ENCODE results near the gene CANT1.

DNA sequence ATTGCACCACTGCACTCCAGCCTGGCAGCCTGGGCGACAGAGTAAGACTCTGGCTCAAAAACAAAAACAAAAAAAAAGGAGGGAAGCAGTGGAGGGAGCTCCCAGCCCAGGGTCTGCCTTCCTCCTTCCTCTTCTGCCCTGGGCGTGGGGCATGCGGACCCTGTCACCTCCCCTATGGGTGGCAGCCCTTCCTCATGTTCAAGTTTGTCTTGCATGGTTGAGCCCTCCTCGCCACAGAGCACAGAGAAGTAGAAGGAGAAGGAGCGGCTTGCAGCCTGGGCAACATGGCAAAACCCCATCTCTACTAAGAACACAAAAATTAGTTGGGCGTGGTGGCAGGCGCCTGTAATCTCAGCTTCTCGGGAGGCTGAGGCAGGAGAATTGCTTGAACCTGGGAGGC lies 62.9 kb downstream of the CANT1 start:
- TF ChIP-seq GATA2 (IDR thresholded peaks at IDR 0.05; ENCODE audit: low read depth, low read length) (no peak), GATA3 (IDR thresholded peaks at IDR 0.05; ENCODE audit: low read depth, low read length) (no peak)
